Peyer's patch (tissue), 4 donors: ENCODE results near the gene ATP2B2. TPM values are rescaled to one million over a fixed set of nuclear protein-coding genes. Genes with fewer than 3 reads are reported as not detected.

Source experiments
- DNase-seq, 3 donors: peaks; one replicate each; pipeline ENCODE4 v3.0.0-alpha.2; 2017 to 2019
- H3K27ac ChIP-seq, 4 donors: fragments of 200-600 bp; sonication (generic); one replicate each; pipeline ENCODE4 v1.5.1; 2016 to 2019
- H3K27me3 ChIP-seq, 2 donors: fragments of 200-600 bp; sonication (generic); one replicate each; pipeline ENCODE4 v1.5.1; 2019
- H3K36me3 ChIP-seq, 3 donors: fragments of 200-600 bp; sonication (generic); one replicate each; pipeline ENCODE4 v1.5.1; 2016 to 2019
- H3K4me1 ChIP-seq, 4 donors: fragments of 200-600 bp; sonication (generic); one replicate each; pipeline ENCODE4 v1.5.1; 2016 to 2019
- H3K4me3 ChIP-seq, 4 donors: fragments of 200-600 bp; sonication (generic); 1 replicate in 3 of 4; 2 replicates in 1 of 4; pipeline ENCODE4 v1.5.1; 2016 to 2019; ENCODE audit warnings: mild to moderate bottlenecking in 1 of 4
- H3K9me3 ChIP-seq, 4 donors: fragments of 200-600 bp; sonication (generic); one replicate each; pipeline ENCODE4 v1.5.1; 2016 to 2019; ENCODE audit warnings: mild to moderate bottlenecking in 1 of 4
- POLR2A ChIP-seq, 2 donors: fragments of 450-650 bp; IDR thresholded peaks; one replicate each; pipeline ENCODE4 v1.5.1; 2017; ENCODE audit warnings: antibody characterized with exemption in 2 of 2, mild to moderate bottlenecking in 2 of 2, moderate library complexity in 2 of 2
- total RNA-seq, 4 donors: library from RNA; depleted of rRNA; stranded (reverse); fragments of >200 nt; gene quantifications; one replicate each; pipeline ENCODE4 v1.1.0, GENCODE V29; 2016
- TF ChIP-seq, protein P1 (sequence below), 6 experiments: fragments of 450-650 bp in 4 of 6; fragments of 200-600 bp in 2 of 6; sonication (generic) in 1 of 6; IDR thresholded peaks; one replicate each; pipeline ENCODE4 v1.5.1; 2017 to 2019; ENCODE audit warnings: antibody characterized with exemption in 6 of 6, mild to moderate bottlenecking in 3 of 6, moderate library complexity in 1 of 6

The ATP2B2 gene
- total RNA-seq, 4 donors from 2014 or later, result not detected

DNA sequence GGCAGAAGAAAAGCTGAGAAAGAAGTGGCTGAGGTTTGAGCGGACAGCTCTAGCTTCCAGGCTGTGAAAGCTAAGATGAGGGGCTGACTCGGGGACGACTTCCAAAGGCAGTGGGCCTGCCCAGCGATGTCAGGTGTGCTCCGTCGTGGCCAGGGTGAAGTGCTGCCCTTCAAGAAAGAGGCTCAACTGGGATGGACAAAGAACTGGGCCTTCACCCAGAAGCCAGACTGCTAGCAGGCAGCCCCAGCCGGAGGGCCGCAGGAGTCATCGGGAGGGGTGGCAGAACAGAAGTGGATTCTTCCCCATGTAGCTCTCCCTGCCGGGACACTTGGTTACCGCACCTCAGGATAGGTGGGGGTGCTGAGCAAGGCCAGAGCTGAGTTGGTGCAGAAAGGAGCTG lies 171.3 kb downstream of the ATP2B2 start:
- Histone ChIP-seq H3K27ac (no peak overlapping the region), H3K27me3 (no peaks in the 10 kb centered on the region), H3K4me3 (no peak overlapping the region), H3K4me1 (no peaks in the 10 kb centered on the region), H3K36me3 (no peaks in the 10 kb centered on the region), H3K9me3 (no peaks in the 10 kb centered on the region)
- TF ChIP-seq, protein P1, sequence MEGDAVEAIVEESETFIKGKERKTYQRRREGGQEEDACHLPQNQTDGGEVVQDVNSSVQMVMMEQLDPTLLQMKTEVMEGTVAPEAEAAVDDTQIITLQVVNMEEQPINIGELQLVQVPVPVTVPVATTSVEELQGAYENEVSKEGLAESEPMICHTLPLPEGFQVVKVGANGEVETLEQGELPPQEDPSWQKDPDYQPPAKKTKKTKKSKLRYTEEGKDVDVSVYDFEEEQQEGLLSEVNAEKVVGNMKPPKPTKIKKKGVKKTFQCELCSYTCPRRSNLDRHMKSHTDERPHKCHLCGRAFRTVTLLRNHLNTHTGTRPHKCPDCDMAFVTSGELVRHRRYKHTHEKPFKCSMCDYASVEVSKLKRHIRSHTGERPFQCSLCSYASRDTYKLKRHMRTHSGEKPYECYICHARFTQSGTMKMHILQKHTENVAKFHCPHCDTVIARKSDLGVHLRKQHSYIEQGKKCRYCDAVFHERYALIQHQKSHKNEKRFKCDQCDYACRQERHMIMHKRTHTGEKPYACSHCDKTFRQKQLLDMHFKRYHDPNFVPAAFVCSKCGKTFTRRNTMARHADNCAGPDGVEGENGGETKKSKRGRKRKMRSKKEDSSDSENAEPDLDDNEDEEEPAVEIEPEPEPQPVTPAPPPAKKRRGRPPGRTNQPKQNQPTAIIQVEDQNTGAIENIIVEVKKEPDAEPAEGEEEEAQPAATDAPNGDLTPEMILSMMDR (IDR thresholded peaks at IDR 0.05), result no peak
- no peak for TF ChIP-seq POLR2A (IDR thresholded peaks at IDR 0.05)
- DNase-seq, result no peak

DNA sequence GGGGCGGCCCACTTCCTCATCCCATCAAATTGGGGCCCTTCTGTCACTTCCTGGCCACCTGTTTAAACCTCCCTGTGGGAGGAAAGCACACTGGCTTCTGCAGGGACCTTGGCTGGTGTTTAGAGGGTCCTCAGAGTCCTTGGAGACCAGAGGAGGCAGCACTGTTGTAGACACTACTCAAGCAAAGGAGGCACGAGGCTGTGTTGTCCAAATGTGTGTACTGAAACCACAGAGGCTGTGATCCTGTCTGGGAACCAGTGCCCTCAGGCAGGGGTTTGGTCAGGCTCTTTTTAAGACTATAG lies 172.1 kb downstream of the ATP2B2 start:
- Histone ChIP-seq H3K9me3 (no peaks in the 10 kb centered on the region), H3K4me1 (no peaks in the 10 kb centered on the region), H3K27ac (peak overlapping the region in 1 of 4 donors; percentile 38), H3K27me3 (no peaks in the 10 kb centered on the region), H3K4me3 (no peak overlapping the region), H3K36me3 (no peaks in the 10 kb centered on the region)
- TF ChIP-seq, protein P1 (IDR thresholded peaks at IDR 0.05), result no peak
- no peak for TF ChIP-seq POLR2A (IDR thresholded peaks at IDR 0.05)
- DNase-seq, result no peak

- no peak overlapping the region for H3K4me3 ChIP-seq
- no peak for TF ChIP-seq POLR2A (IDR thresholded peaks at IDR 0.05)
- TF ChIP-seq, protein P1 (IDR thresholded peaks at IDR 0.05), result no peak
- DNase-seq, result peak in 2 of 3 donors; percentile 51 to 56
- no peaks in the 10 kb centered on the region for H3K36me3 ChIP-seq
- no peaks in the 10 kb centered on the region for H3K9me3 ChIP-seq
- no peaks in the 10 kb centered on the region for H3K27me3 ChIP-seq
- peak overlapping the region in 1 of 4 donors; percentile 38 for H3K27ac ChIP-seq
- H3K4me1 ChIP-seq, result no peaks in the 10 kb centered on the region
Measured at GRCh38 chr3:10332481-10333348, 172.7 kb downstream of the ATP2B2 start.

DNA sequence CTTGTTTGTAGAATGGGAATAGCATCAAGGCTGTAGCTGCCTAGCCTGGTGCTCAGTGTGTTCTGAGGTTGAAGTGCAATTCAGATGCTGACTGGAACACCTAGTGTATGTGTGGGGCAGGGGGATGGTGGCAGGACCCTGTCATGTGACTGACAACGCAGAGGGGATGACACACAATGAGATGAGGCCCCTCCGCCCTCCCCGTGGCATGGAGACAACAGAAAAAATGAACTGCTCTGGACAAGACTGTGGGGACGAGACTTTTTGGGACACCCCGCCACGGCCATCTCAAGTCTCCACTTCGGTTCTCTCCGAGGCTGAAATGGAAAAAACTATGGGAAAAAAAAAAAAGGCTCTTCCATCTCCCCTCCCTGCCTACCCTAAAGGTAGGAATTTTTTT lies 174.1 kb downstream of the ATP2B2 start:
- Histone ChIP-seq H3K4me1 (no peaks in the 10 kb centered on the region), H3K36me3 (no peaks in the 10 kb centered on the region), H3K9me3 (no peaks in the 10 kb centered on the region), H3K4me3 (no peak overlapping the region), H3K27me3 (no peaks in the 10 kb centered on the region), H3K27ac (no peak overlapping the region)
- no peak for DNase-seq
- no peak for TF ChIP-seq POLR2A (IDR thresholded peaks at IDR 0.05)
- TF ChIP-seq, protein P1 (IDR thresholded peaks at IDR 0.05), result no peak

- H3K27ac ChIP-seq, result no peak overlapping the region
- H3K4me1 ChIP-seq, result no peaks in the 10 kb centered on the region
- no peaks in the 10 kb centered on the region for H3K27me3 ChIP-seq
- no peak for TF ChIP-seq POLR2A (IDR thresholded peaks at IDR 0.05)
- TF ChIP-seq, protein P1 (IDR thresholded peaks at IDR 0.05), result no peak
- no peak overlapping the region for H3K4me3 ChIP-seq
- H3K36me3 ChIP-seq, result no peaks in the 10 kb centered on the region
- no peaks in the 10 kb centered on the region for H3K9me3 ChIP-seq
- peak in 1 of 3 donors; percentile 29 for DNase-seq
Measured at GRCh38 chr3:10330319-10330718, 175.1 kb downstream of the ATP2B2 start.
